SU-DHL-6 (cell line): Measurements from ENCODE around the gene GPX3.

Experiments
- CTCF ChIP-seq: fragments of 200-600 bp; sonication (generic); IDR thresholded peaks from one replicate; pipeline ENCODE4 v1.5.1; 2017; ENCODE audit warnings: antibody characterized with exemption, mild to moderate bottlenecking, low read length, moderate library complexity; ENCODE audit not compliant: insufficient read depth, poor library complexity, severe bottlenecking
- EZH2phosphoT487 ChIP-seq: fragments of 200-600 bp; sonication (generic), shearing (Covaris generic); conservative IDR thresholded peaks from 2 replicates; pipeline ENCODE4 v1.6.1; 2018; ENCODE audit warnings: mild to moderate bottlenecking, antibody characterized with exemption, low read length, moderate library complexity, mixed read lengths

- TF ChIP-seq CTCF, result no peak
- TF ChIP-seq EZH2phosphoT487, result no peak
These were observed 11.2 kb downstream of the GPX3 start for GRCh38 chr5:151031554-151031953.
